B cell (primary cell): ENCODE measurements around the gene ANKRD24. TPM values are rescaled to one million over a fixed set of nuclear protein-coding genes. Genes with fewer than 3 reads are reported as not detected.
"Not testable (repeated sequence)": the region's sequence is repeated elsewhere in the genome, so short reads cannot be mapped to it uniquely, and the experiment has no call there.

Experiments
- ATAC-seq: fragments of 200-7000 bp; cut with Tn5 transposase; one replicate; pipeline ENCODE4 v1.10.0; 2021; ENCODE audit warnings: low read depth, mild to moderate bottlenecking, moderate number of reproducible peaks, moderate library complexity
- CTCF ChIA-PET: fragments of 350-600 bp; sonication (Branson Sonifier 250); formaldehyde crosslinking; loops from one replicate; lab custom pipeline; 2021; ENCODE audit warnings: antibody characterized with exemption, inconsistent platforms; lab: Charles Lee
- POLR2A ChIA-PET: fragments of 350-600 bp; sonication (Branson Sonifier 250); formaldehyde crosslinking; loops from one replicate; lab custom pipeline; 2021; ENCODE audit warnings: antibody characterized with exemption; lab: Charles Lee
- DNase-seq: peaks from one replicate; pipeline ENCODE4 v3.0.0; 2013
- H2AFZ ChIP-seq: 2 replicates; pipeline ENCODE4 v1.6.1; 2012; ENCODE audit warnings: mild to moderate bottlenecking, low read depth, low read length; ENCODE audit not compliant: insufficient read depth, poor library complexity, severe bottlenecking
- H3K27ac ChIP-seq, 2 donors: 1 replicate in 1 of 2; 2 replicates in 1 of 2; pipeline ENCODE4 v1.5.1; 2012 to 2013; ENCODE audit warnings: low read length in 2 of 2, mild to moderate bottlenecking in 2 of 2, moderate library complexity in 1 of 2
- H3K27me3 ChIP-seq, 4 experiments: fragments of 200-600 bp in 1 of 4; sonication (generic) in 1 of 4; replicated peaks in 1 of 4; 1 replicate in 2 of 4; 2 replicates in 2 of 4; pipeline versions ENCODE4 v1.6.1 to v1.7.0; 2013 to 2016; ENCODE audit warnings: low read length in 3 of 4, mild to moderate bottlenecking in 2 of 4, mixed read lengths in 1 of 4, moderate library complexity in 1 of 4; ENCODE audit not compliant: insufficient read depth in 4 of 4, control insufficient read depth in 3 of 4; ENCODE audit errors: control extremely low read depth in 1 of 4
- H3K36me3 ChIP-seq, 2 experiments: replicated peaks in 1 of 2; 1 replicate in 1 of 2; 2 replicates in 1 of 2; pipeline versions ENCODE4 v1.6.1 to v1.7.1; 2013; ENCODE audit warnings: low read length in 1 of 2; ENCODE audit not compliant: insufficient read depth in 2 of 2, control insufficient read depth in 1 of 2; ENCODE audit errors: control extremely low read depth in 1 of 2, extremely low read depth in 1 of 2
- H3K4me1 ChIP-seq, 2 donors: fragments of 200-600 bp in 1 of 2; sonication (generic) in 1 of 2; 1 replicate in 1 of 2; 2 replicates in 1 of 2; pipeline versions ENCODE4 v1.5.1 to v1.6.1; 2013 to 2017; ENCODE audit warnings: low read length in 2 of 2; ENCODE audit not compliant: control insufficient read depth in 2 of 2, insufficient read depth in 2 of 2
- H3K4me2 ChIP-seq: replicated peaks from 2 replicates; pipeline ENCODE3; 2012; ENCODE audit warnings: mild to moderate bottlenecking, low read depth, low read length; ENCODE audit not compliant: poor library complexity, severe bottlenecking
- H3K4me3 ChIP-seq, 5 experiments: fragments of 200-600 bp in 1 of 5; sonication (generic) in 1 of 5; 1 replicate in 3 of 5; 2 replicates in 2 of 5; pipeline versions ENCODE4 v1.5.1 to v1.7.0; 2011 to 2016; ENCODE audit warnings: low read length in 4 of 5, mild to moderate bottlenecking in 4 of 5, low read depth in 2 of 5, control low read depth in 1 of 5, moderate library complexity in 1 of 5; ENCODE audit not compliant: insufficient read depth in 1 of 5; ENCODE audit errors: control extremely low read depth in 1 of 5, extremely low read depth in 1 of 5
- H3K79me2 ChIP-seq: fragments of 200-600 bp; sonication (generic); one replicate; pipeline ENCODE4 v1.6.0; 2016; ENCODE audit warnings: low read length; ENCODE audit not compliant: control insufficient read depth, insufficient read depth
- H3K9ac ChIP-seq: fragments of 200-600 bp; sonication (generic); 2 replicates; pipeline ENCODE4 v1.6.1; 2017; ENCODE audit warnings: mild to moderate bottlenecking, low read length, moderate library complexity
- H3K9me3 ChIP-seq, 3 donors: one replicate each; pipeline versions ENCODE4 v1.6.1 to v1.7.1; 2013; ENCODE audit warnings: low read length in 2 of 3; ENCODE audit not compliant: control insufficient read depth in 2 of 3, insufficient read depth in 1 of 3; ENCODE audit errors: control extremely low read depth in 1 of 3
- H4K20me1 ChIP-seq: 2 replicates; pipeline ENCODE4 v1.6.0; 2012; ENCODE audit warnings: mild to moderate bottlenecking, low read length; ENCODE audit not compliant: insufficient read depth, control insufficient read depth, poor library complexity, severe bottlenecking
- H3K27ac Mint-ChIP-seq: one replicate; pipeline ENCODE4 v1.8.0; 2021; ENCODE audit warnings: mixed read lengths
- H3K27me3 Mint-ChIP-seq: one replicate; pipeline ENCODE4 v1.8.0; 2021; ENCODE audit warnings: mixed read lengths
- H3K4me1 Mint-ChIP-seq: one replicate; pipeline ENCODE4 v1.8.0; 2021; ENCODE audit warnings: mixed read lengths
- H3K4me3 Mint-ChIP-seq: one replicate; pipeline ENCODE4 v1.8.0; 2021; ENCODE audit warnings: mixed read lengths
- H3K9me3 Mint-ChIP-seq: one replicate; pipeline ENCODE4 v1.8.0; 2022; ENCODE audit warnings: mixed read lengths; ENCODE audit not compliant: insufficient read depth
- EZH2 ChIP-seq: IDR thresholded peaks from 2 replicates; pipeline ENCODE4 v1.6.1; 2012; ENCODE audit warnings: borderline replicate concordance, low read depth, mild to moderate bottlenecking, moderate library complexity, low read length; ENCODE audit not compliant: insufficient read depth, poor library complexity, severe bottlenecking
- WGBS: methylation state at CpG from one replicate; pipeline ENCODE4 v1.1.5; 2013; ENCODE audit warnings: missing lambda C conversion rate; ENCODE audit not compliant: insufficient coverage; 5-methylcytosine and 5-hydroxymethylcytosine counted together
- intact Hi-C: fragments of 100-400 bp; cut with micrococcal nuclease; formaldehyde crosslinking; loops from one replicate; pipeline ENCODE4 v1.10.0; 2022
- polyA plus RNA-seq: library from polyadenylated mRNA; depleted of rRNA; stranded (reverse); fragments of >200 nt; gene quantifications from 2 replicates; pipeline ENCODE4 v1.2.3, GENCODE V29; 2012
- total RNA-seq, 2 donors: library from RNA; stranded (reverse); fragments of 120-200 nt in 1 of 2; gene quantifications; 1 replicate in 1 of 2; 2 replicates in 1 of 2; pipeline versions ENCODE4 v1.2.3 to v1.2.4, GENCODE V29; 2013 to 2022
- TF ChIP-seq, protein P1 (sequence below): fragments of 200-600 bp; IDR thresholded peaks from one replicate; pipeline ENCODE4 v1.8.0; 2022; ENCODE audit warnings: antibody characterized with exemption, mild to moderate bottlenecking

Gene ANKRD24
- total and polyA plus RNA-seq, 2 donors (not counting 1 experiment from before 2014, with no cell fraction given): 0.37 to 1.5 TPM

DNA sequence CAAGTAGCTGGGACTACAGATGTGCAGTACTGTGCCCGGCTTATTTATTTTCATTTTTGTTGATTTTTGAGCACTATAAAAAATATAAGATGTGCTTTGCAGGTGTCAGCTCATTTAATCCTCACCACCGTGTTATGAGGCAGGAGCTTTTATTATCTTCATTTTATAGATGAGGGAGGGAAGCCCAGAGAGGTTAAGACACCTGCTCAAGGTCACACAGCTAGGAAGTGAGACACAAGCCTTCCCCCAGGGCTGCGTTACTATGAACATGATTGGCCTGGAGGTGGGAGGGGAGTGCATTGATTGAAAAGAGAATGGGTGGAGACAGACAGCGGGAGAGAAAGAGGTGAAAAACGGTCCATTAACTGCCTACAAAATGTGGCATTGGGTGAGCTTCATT, 7.2 kb downstream of the ANKRD24 start:
- no peak overlapping the region for H2AFZ ChIP-seq
- intact Hi-C loops: no loop called here
- no peak for DNase-seq
- H3K4me2 ChIP-seq: no peak overlapping the region
- H3K4me3 ChIP-seq: no peak overlapping the region
- peaks cover 0 to 4% (median 0%) of the 10 kb centered on the region in 3 donors for H3K9me3 ChIP-seq
- Mint-ChIP-seq H3K9me3 (no peaks in the 10 kb centered on the region), H3K4me1 (peaks cover 6% of the 10 kb centered on the region), H3K27ac (no peak overlapping the region), H3K4me3 (no peak overlapping the region), H3K27me3 (peaks cover 24% of the 10 kb centered on the region)
- WGBS: 56% methylated on average over 2 of the region's 5 CpGs
- no peak overlapping the region for H3K27ac ChIP-seq
- no peaks in the 10 kb centered on the region for H3K79me2 ChIP-seq
- ChIA-PET CTCF (interaction anchor here (1.3 kb wide), 1 partner anchor 13 kb away, joined by 3 read pairs; no protein-coding TSS in a partner anchor), POLR2A (no interaction called here)
- no peak overlapping the region for H3K9ac ChIP-seq
- no peaks in the 10 kb centered on the region for H3K36me3 ChIP-seq
- ATAC-seq: no peak
- TF ChIP-seq, protein P1, sequence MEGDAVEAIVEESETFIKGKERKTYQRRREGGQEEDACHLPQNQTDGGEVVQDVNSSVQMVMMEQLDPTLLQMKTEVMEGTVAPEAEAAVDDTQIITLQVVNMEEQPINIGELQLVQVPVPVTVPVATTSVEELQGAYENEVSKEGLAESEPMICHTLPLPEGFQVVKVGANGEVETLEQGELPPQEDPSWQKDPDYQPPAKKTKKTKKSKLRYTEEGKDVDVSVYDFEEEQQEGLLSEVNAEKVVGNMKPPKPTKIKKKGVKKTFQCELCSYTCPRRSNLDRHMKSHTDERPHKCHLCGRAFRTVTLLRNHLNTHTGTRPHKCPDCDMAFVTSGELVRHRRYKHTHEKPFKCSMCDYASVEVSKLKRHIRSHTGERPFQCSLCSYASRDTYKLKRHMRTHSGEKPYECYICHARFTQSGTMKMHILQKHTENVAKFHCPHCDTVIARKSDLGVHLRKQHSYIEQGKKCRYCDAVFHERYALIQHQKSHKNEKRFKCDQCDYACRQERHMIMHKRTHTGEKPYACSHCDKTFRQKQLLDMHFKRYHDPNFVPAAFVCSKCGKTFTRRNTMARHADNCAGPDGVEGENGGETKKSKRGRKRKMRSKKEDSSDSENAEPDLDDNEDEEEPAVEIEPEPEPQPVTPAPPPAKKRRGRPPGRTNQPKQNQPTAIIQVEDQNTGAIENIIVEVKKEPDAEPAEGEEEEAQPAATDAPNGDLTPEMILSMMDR: no peak
- TF ChIP-seq EZH2: no peak
- peaks cover 0 to 5% of the 10 kb centered on the region in 2 donors for H3K4me1 ChIP-seq
- no peaks in the 10 kb centered on the region for H4K20me1 ChIP-seq
- peaks cover 0 to 9% (median 4%) of the 10 kb centered on the region in 4 experiments for H3K27me3 ChIP-seq

DNA sequence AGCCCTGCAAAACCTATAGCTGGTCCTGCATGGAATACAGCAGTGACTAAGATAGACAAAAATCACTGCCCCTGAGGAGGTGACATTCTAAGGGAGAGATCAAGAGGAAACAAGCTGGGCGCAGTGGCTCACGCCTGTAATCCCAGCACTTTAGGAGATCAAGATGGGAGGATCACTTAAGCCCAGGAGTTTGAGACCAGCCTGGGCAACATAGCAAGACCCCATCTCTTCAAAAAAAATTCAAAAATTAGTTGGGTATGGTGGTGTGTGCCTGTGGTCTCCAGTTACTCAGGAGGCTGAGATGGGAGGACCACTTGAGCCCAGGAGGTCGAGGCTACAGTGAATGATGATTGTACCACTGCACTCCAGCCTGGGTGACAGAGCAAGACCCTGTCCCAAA, 10.0 kb downstream of the ANKRD24 start:
- H3K4me2 ChIP-seq, H3K27ac ChIP-seq, H3K27ac Mint-ChIP-seq, H3K36me3 ChIP-seq, H3K4me3 Mint-ChIP-seq, H3K9ac ChIP-seq, H3K4me1 ChIP-seq, H3K9me3 ChIP-seq, POLR2A ChIA-PET, H2AFZ ChIP-seq, ATAC-seq, H4K20me1 ChIP-seq, intact Hi-C loops, H3K4me3 ChIP-seq, DNase-seq, H3K79me2 ChIP-seq, H3K9me3 Mint-ChIP-seq, H3K4me1 Mint-ChIP-seq: not testable (repeated sequence)
- CTCF ChIA-PET: interaction anchor here (1.0 to 1.5 kb wide), 2 partner anchors 9 to 16 kb away, joined by 3 to 5 read pairs; no protein-coding TSS in a partner anchor
- WGBS: 100% methylated on average over 1 of the region's 3 CpGs
- peaks cover 2 to 34% (median 20%) of the 10 kb centered on the region in 4 experiments for H3K27me3 ChIP-seq
- H3K27me3 Mint-ChIP-seq: peaks cover 34% of the 10 kb centered on the region
